Urothelium cell line (cell line): ENCODE results near the gene IER5L.

ENCODE experiments used
- DNase-seq: peaks from one replicate; pipeline ENCODE4 v3.0.0; 2011; ENCODE audit warnings: low spot score, mixed read lengths
- FAIRE-seq: peaks from 2 replicates; lab custom pipeline; 2011; peaks lifted over from hg19 to GRCh38; lab: Jason Lieb, UNC

The IER5L gene

GRCh38 chr9:129177791-129178567 is at the start of gene IER5L:
TSS of gene IER5L (minus strand) at chr9:129178261. CDS start at chr9:129178052, 209 bp downstream.
- FAIRE-seq, result no peak
- peak; percentile 99 for DNase-seq

DNA sequence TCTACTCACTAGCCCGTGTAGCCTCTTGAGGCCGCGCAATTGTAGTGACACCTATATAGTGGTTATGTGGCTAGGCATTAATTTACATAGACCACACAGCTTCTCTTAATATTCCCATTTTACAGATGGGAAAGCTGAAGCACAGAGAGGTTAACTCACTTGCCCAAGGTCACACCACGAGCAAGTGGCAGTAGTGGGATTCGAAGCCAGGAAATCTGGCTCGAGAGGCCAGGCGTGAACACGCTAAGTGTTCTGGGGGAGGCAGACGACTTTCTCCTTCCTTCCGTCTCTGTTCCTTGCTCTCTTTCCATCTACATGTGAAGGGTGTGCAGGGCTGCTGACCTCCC is 49.8 kb upstream of the IER5L start:
- no peak for FAIRE-seq
- DNase-seq, result no peak

DNA sequence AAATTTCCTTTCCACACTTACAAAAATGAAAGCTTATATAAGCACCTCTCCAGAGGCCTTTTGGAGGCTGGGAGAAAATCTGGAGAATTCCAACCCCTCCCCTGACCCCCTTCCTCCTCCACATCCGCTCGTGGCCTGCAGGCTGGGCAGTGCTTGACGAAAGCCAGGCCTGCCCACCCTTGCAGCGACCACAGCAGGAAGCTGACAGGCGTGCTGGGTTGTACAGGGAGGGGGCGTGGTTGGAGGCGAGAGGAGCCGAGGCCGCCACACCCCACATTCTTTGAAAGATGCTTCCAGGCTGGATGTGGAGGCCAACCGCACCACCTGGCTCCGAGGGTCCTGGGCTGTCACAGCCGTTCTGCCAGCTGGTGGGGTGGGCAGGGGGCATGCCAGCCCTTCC is 47.8 kb upstream of the IER5L start:
- peak; percentile 91 for FAIRE-seq
- peak; percentile 95 for DNase-seq

GRCh38 chr9:129225490-129225778 is 47.4 kb upstream of the IER5L start:
- FAIRE-seq, result no peak

GRCh38 chr9:129224618-129225489 is 46.8 kb upstream of the IER5L start:
- FAIRE-seq, result no peak
- no peak for DNase-seq

More at GRCh38 chr9:129225490-129225778, 47.4 kb upstream of the IER5L start:
- no peak for DNase-seq

DNA sequence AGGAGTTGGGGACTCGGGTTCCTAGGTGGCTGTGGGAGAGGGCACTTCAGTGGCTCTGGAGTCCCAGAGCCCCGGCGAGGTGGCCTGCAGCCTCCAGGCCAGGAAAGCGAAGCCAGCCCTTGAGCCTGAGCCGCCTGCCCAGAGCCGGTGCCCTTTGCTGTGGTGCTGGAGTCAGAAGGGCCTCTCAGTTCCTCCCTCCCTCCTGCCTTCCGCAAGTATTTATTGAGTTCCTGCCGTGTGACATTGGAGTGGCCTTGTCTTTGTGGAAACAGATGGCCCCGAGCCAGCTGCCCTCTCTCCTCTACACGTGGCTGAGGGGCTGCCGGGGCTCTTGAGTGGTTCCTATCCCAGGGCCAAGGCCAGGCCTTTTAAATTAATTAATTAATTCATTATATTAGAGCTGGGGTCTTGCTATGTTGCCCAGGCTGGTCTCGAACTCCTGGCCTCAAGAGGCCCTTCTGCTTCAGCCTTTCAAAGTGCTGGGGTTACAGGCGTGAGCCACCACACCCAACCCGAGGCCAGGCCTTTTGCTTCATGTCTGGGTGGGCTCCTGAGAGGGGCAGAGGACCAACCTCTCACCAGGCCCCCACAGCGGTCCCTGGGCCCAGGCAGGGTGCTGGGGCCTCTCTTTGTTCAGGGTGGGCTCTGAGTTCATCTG is 45.6 kb upstream of the IER5L start:
- FAIRE-seq (no peak), DNase-seq (no peak)

DNA sequence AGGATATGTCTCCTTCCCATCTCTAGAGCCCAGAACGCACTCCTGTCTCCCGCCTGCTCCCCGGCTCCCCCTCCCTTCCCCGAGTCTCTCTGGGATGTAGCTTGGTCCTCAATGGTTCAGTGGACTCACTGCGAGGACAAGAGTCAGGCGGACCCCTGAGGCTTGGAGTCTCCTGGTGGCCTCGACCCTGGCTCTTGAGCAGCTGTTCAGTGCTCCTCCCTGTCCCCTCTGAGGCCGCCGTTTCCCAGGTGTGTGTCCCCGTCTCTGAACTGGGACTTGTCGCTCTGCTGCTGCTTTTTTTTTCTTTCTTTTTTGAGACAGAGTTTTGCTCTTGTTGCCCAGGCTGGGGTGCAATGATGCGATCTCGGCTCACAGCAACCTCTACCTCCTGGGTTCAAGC is 44.8 kb upstream of the IER5L start:
- FAIRE-seq (no peak), DNase-seq (no peak)

- DNase-seq (no peak), FAIRE-seq (no peak)
These were observed 44.0 kb upstream of the IER5L start for GRCh38 chr9:129221979-129222635.

- DNase-seq (no peak), FAIRE-seq (no peak)
These were observed 43.2 kb upstream of the IER5L start for GRCh38 chr9:129221233-129221632.

DNA sequence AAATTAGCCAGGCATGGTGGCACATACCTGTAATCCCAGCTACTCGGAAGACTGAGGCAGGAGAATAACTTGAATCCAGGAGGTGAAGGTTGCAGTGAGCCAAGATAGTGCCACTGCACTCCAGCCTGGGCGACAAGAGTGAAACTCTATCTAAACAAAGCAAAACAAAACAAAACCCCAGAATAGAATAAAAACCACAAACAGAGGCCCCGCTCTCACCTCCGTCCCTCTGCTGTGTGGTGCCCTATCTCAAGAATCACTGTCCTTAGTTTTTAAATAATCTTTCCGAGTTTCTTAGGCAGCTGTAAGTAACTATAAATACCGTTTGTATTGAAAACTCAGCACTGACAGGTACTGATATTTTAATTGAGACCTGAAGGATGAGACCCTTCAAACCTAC is 42.7 kb upstream of the IER5L start:
- FAIRE-seq, result no peak
- DNase-seq, result no peak

GRCh38 chr9:129218918-129219317 is 40.9 kb upstream of the IER5L start:
- FAIRE-seq (no peak), DNase-seq (no peak)

GRCh38 chr9:129218272-129218625 is 40.2 kb upstream of the IER5L start:
- FAIRE-seq, result no peak
- no peak for DNase-seq

- DNase-seq (no peak), FAIRE-seq (no peak)
These were observed 35.5 kb upstream of the IER5L start for GRCh38 chr9:129213551-129213950.

- DNase-seq (no peak), FAIRE-seq (no peak)
These were observed 33.6 kb upstream of the IER5L start for GRCh38 chr9:129211686-129212085.

GRCh38 chr9:129210125-129210524 is 32.1 kb upstream of the IER5L start:
- DNase-seq, result no peak
- FAIRE-seq, result no peak

DNA sequence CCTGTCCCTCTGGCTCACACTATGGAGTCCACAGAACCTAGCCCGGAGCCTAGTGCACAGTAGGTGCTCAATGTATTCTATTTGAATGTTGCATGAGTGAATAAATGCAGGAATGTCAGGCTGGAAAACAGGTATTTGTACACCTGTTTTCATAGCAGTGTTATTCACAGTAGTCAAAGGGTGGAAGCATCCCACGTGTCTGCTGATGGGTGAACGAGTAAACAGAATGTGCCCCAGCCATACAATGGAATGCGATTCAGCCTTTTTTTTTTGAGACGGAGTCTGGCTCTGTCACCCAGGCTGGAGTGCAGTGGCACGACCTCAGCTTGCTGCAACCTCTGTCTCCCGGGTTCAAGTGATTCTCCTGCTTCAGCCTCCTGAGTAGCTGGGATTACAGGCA is 31.5 kb upstream of the IER5L start:
- DNase-seq (no peak), FAIRE-seq (no peak)

- DNase-seq (no peak), FAIRE-seq (no peak)
These were observed 31.0 kb upstream of the IER5L start for GRCh38 chr9:129209109-129209508.

- no peak for FAIRE-seq
- DNase-seq, result no peak
These were observed 30.4 kb upstream of the IER5L start for GRCh38 chr9:129208207-129209032.

GRCh38 chr9:129206905-129207304 is 28.8 kb upstream of the IER5L start:
- DNase-seq, result no peak
- no peak for FAIRE-seq

DNA sequence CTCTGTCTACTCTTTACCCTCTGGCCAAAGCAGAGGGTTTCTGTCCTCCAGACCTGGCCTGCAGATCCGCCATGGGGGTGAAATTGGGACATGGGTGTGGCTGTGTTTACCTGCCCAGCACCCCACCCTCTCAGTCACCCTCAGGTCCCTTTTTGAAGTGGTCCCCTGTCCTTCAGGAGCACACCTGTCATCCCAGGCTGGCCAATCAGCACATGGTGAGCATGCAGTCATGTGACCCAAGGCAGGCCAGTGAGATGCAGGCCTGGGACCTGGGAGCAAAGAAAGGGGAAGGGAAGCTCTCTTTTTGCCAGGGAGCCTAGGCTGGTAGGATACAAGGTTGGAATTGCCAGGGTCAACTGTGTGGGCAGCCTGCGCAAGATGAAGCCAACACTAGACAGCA is 28.3 kb upstream of the IER5L start:
- FAIRE-seq (no peak), DNase-seq (no peak)

GRCh38 chr9:129204840-129205239 is 26.8 kb upstream of the IER5L start:
- DNase-seq (no peak), FAIRE-seq (no peak)
